GM12878 (cell line): Measurements from ENCODE around the gene ENOX2. TPM values are rescaled to one million over a fixed set of nuclear protein-coding genes. Genes with fewer than 3 reads are reported as not detected.

Source experiments
- ATAC-seq: fragments of 200-7000 bp; cut with Tn5 transposase; 3 replicates; pipeline ENCODE4 v1.9.1; 2020; ENCODE audit warnings: mild to moderate bottlenecking, moderate library complexity
- BruUV-seq: library from RNA; stranded (reverse); fragments of 400-500 nt; replicated peaks from 2 replicates; lab custom pipeline; 2021; lab: Mats Ljungman, UMichigan
- CTCF ChIA-PET: fragments of 300-600 bp; sonication (Branson Sonifier 250); formaldehyde crosslinking; extraction: SDS; loops from one replicate; lab custom pipeline; 2021; ENCODE audit warnings: inconsistent platforms; lab: Yijun Ruan, JAX
- POLR2A ChIA-PET: fragments of 350-600 bp; formaldehyde crosslinking; extraction: SDS; loops from one replicate; lab custom pipeline; 2021; ENCODE audit warnings: inconsistent platforms; lab: Charles Lee
- RAD21 ChIA-PET: fragments of 300-600 bp; sonication (Branson Sonifier 250); formaldehyde crosslinking; loops from one replicate; lab custom pipeline; 2023; ENCODE audit warnings: antibody characterized with exemption; ENCODE audit not compliant: unreplicated experiment; lab: Charles Lee
- SMC1A ChIA-PET: fragments of 300-600 bp; sonication (Branson Sonifier 250); formaldehyde crosslinking; loops from one replicate; lab custom pipeline; 2023; ENCODE audit not compliant: unreplicated experiment, uncharacterized antibody; lab: Charles Lee
- DNase-seq: peaks from one replicate; pipeline ENCODE4 v3.0.0-alpha.2; 2011; ENCODE audit warnings: low read depth, low spot score
- FAIRE-seq: peaks from 3 replicates; lab custom pipeline; 2011; peaks lifted over from hg19 to GRCh38; lab: Jason Lieb, UNC
- H2AFZ ChIP-seq: 2 replicates; pipeline ENCODE4 v1.6.0; 2011; ENCODE audit warnings: low read depth, low read length, control low read depth; ENCODE audit not compliant: control insufficient read depth
- H3K27ac ChIP-seq: 2 replicates; pipeline ENCODE4 v1.5.1; 2011; ENCODE audit warnings: control low read depth; ENCODE audit not compliant: control insufficient read depth, insufficient read depth
- H3K27me3 ChIP-seq, 2 experiments: replicated peaks in 1 of 2; 2 replicates each; pipeline versions ENCODE4 v1.6.0 to v1.6.1; 2011; ENCODE audit warnings: low read length in 1 of 2; ENCODE audit not compliant: control insufficient read depth in 2 of 2, insufficient read depth in 2 of 2
- H3K36me3 ChIP-seq, 2 experiments: 2 replicates each; pipeline ENCODE4 v1.5.1; 2011; ENCODE audit warnings: low read length in 1 of 2; ENCODE audit not compliant: control insufficient read depth in 2 of 2, insufficient read depth in 2 of 2
- H3K4me1 ChIP-seq: 2 replicates; pipeline ENCODE4 v1.6.1; 2011; ENCODE audit warnings: mild to moderate bottlenecking, low read length, moderate library complexity, mixed read lengths; ENCODE audit not compliant: control insufficient read depth, insufficient read depth
- H3K4me2 ChIP-seq: 2 replicates; pipeline ENCODE4 v1.6.0; 2011; ENCODE audit warnings: control low read depth; ENCODE audit not compliant: control insufficient read depth, insufficient read depth
- H3K4me3 ChIP-seq: fragments of 200-600 bp; sonication (generic); 2 replicates; pipeline ENCODE4 v1.5.1; 2016
- H3K79me2 ChIP-seq: 2 replicates; pipeline ENCODE4 v1.6.0; 2011; ENCODE audit warnings: low read length; ENCODE audit not compliant: control insufficient read depth, insufficient read depth
- H3K9ac ChIP-seq: 2 replicates; pipeline ENCODE4 v1.8.0; 2011; ENCODE audit warnings: low read length, control low read depth, mixed read lengths; ENCODE audit not compliant: control insufficient read depth, insufficient read depth
- H3K9me3 ChIP-seq: replicated peaks from 3 replicates; pipeline ENCODE4 v1.5.1; 2011; ENCODE audit warnings: mild to moderate bottlenecking, low read length; ENCODE audit not compliant: control insufficient read depth, insufficient read depth
- H4K20me1 ChIP-seq: 2 replicates; pipeline ENCODE4 v1.6.0; 2011; ENCODE audit not compliant: control insufficient read depth, insufficient read depth
- EGR1 ChIP-seq, 2 experiments: IDR thresholded peaks; 1 replicate in 1 of 2; 2 replicates in 1 of 2; pipeline ENCODE4 v1.6.1; 2011 to 2012; ENCODE audit warnings: low read depth in 2 of 2, low read length in 2 of 2, borderline replicate concordance in 1 of 2, mild to moderate bottlenecking in 1 of 2, moderate library complexity in 1 of 2
- EZH2 ChIP-seq: IDR thresholded peaks from 2 replicates; pipeline ENCODE4 v1.6.1; 2012; ENCODE audit warnings: low read depth, mild to moderate bottlenecking, control low read depth, inconsistent platforms, low read length, borderline replicate concordance; ENCODE audit not compliant: control insufficient read depth
- MEF2A ChIP-seq: IDR thresholded peaks from 2 replicates; pipeline ENCODE4 v1.6.1; 2011; ENCODE audit warnings: low read depth, mild to moderate bottlenecking, low read length, moderate library complexity; ENCODE audit not compliant: insufficient read depth
- NFYA ChIP-seq: IDR thresholded peaks from 2 replicates; pipeline ENCODE4 v1.6.1; 2011; ENCODE audit warnings: low read depth, mild to moderate bottlenecking, low read length, improper control_type of control experiment, borderline replicate concordance
- ZNF207 ChIP-seq: fragments of 450-650 bp; IDR thresholded peaks from 2 replicates; pipeline ENCODE4 v1.6.1; 2014; ENCODE audit warnings: antibody characterized with exemption, mild to moderate bottlenecking, borderline replicate concordance
- WGBS: methylation state at CpG from one replicate; pipeline ENCODE4 v1.1.6; 2016; ENCODE audit warnings: low lambda C conversion rate; ENCODE audit not compliant: insufficient replicate concordance, insufficient coverage; ENCODE audit errors: missing lambda C conversion rate; 5-methylcytosine and 5-hydroxymethylcytosine counted together
- in situ Hi-C: fragments of 300-500 bp; cut with MboI; formaldehyde crosslinking; loops from 9 replicates; pipeline ENCODE4 v1.14.3; 2018; ENCODE audit warnings: mixed read lengths
- intact Hi-C: fragments of 100-400 bp; cut with micrococcal nuclease; formaldehyde crosslinking; loops from one replicate; pipeline ENCODE4 v1.14.2; 2022; ENCODE audit not compliant: unreplicated experiment
- polyA plus RNA-seq, 11 experiments: library from polyadenylated mRNA; depleted of rRNA in 4 of 11; unstranded in 6 of 11; stranded (reverse) in 5 of 11; fragments of >200 nt; fragmentation: Nextera tagmentation in 4 of 11; fragmentation: Illumina TruSeq in 1 of 11; extraction: Ambion mirVana in 4 of 11; extraction: Trizol in 1 of 11; gene quantifications; 1 replicate in 1 of 11; 2 replicates in 10 of 11; pipeline versions ENCODE4 v1.2.1 to v1.2.3, GENCODE V29; 2011 to 2016; ENCODE audit warnings: inconsistent platforms in 2 of 11, missing spikeins in 2 of 11, low read depth in 1 of 11
- total RNA-seq, 4 experiments: library from RNA; depleted of rRNA in 3 of 4; stranded (reverse); fragments of >200 nt in 3 of 4; fragmentation: Illumina TruSeq in 1 of 4; extraction: Trizol in 1 of 4; gene quantifications; 2 replicates each; pipeline versions ENCODE4 v1.2.1 to v1.2.3, GENCODE V29; 2013 to 2021
- TF ChIP-seq, protein P1 (sequence below): fragments of 450-650 bp; conservative IDR thresholded peaks from 2 replicates; pipeline ENCODE4 v1.6.1; 2017; ENCODE audit warnings: mild to moderate bottlenecking, moderate library complexity

Gene ENOX2
- total and polyA plus RNA-seq, 10 of the 15 experiments (the other 5 are each of a cell fraction or from before 2014, with no cell fraction given): 3.2 to 13.0 (median 7.7) TPM

DNA sequence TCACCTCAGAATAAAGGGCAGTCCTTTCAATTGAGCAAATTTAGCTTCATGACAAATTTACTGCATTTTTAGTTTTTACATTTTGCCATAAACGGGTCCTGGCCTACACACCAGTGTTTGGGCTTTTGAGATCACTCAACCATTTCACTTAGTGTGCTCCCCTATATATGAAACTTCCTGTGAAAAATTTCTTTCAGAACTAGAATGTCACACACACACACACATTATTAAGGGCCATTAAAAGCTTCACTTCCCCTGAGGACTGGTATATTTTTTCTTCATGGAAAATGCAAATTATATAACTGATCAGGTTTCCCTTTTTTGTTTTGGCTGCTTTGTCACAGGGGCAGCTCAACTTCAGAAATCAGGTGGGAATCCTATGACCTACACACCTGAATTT lies 206.5 kb downstream of the ENOX2 start:
- Histone ChIP-seq H3K27ac (no peak overlapping the region), H3K4me3 (no peak overlapping the region), H3K36me3 (no peaks in the 10 kb centered on the region), H3K79me2 (no peaks in the 10 kb centered on the region), H2AFZ (no peak overlapping the region), H3K4me2 (no peak overlapping the region), H3K9ac (no peak overlapping the region), H3K4me1 (no peaks in the 10 kb centered on the region), H4K20me1 (no peaks in the 10 kb centered on the region), H3K9me3 (no peaks in the 10 kb centered on the region), H3K27me3 (no peaks in the 10 kb centered on the region; a peak in 1 of 4 replicates)
- no TSS peak for BruUV-seq
- ChIA-PET CTCF (interaction anchor here (0.6 to 2.4 kb wide), 3 partner anchors 9 to 220 kb away, joined by 3 to 6 read pairs (median 4); no protein-coding TSS in a partner anchor), POLR2A (no interaction called here), SMC1A (no interaction called here), RAD21 (no interaction called here)
- no peak for DNase-seq
- no peak for FAIRE-seq
- ATAC-seq: no peak
- in situ Hi-C loops (no loop called here), intact Hi-C loops (no loop called here)
- 0% methylated on average over 1 of the region's 1 CpG for WGBS
- TF ChIP-seq NFYA: no peak
- TF ChIP-seq, protein P1, sequence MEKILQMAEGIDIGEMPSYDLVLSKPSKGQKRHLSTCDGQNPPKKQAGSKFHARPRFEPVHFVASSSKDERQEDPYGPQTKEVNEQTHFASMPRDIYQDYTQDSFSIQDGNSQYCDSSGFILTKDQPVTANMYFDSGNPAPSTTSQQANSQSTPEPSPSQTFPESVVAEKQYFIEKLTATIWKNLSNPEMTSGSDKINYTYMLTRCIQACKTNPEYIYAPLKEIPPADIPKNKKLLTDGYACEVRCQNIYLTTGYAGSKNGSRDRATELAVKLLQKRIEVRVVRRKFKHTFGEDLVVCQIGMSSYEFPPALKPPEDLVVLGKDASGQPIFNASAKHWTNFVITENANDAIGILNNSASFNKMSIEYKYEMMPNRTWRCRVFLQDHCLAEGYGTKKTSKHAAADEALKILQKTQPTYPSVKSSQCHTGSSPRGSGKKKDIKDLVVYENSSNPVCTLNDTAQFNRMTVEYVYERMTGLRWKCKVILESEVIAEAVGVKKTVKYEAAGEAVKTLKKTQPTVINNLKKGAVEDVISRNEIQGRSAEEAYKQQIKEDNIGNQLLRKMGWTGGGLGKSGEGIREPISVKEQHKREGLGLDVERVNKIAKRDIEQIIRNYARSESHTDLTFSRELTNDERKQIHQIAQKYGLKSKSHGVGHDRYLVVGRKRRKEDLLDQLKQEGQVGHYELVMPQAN: no peak
- TF ChIP-seq MEF2A: no peak
- no peak for TF ChIP-seq EZH2
- no peak for TF ChIP-seq EGR1 (IDR thresholded peaks at IDR 0.05; ENCODE audit: borderline replicate concordance in 1 of 2, low read depth in 2 of 2, low read length in 2 of 2)
- TF ChIP-seq ZNF207: no peak
